Measurements from ENCODE around the gene HCAR1. TPM values are rescaled to one million over a fixed set of nuclear protein-coding genes. Genes with fewer than 3 reads are reported as not detected.
"Not testable (repeated sequence)": the region's sequence is repeated elsewhere in the genome, so short reads cannot be mapped to it uniquely, and the experiment has no call there.

The HCAR1 gene
- total RNA-seq, 2 experiments from 2014 or later: 0.21 to 0.27 TPM

DNA sequence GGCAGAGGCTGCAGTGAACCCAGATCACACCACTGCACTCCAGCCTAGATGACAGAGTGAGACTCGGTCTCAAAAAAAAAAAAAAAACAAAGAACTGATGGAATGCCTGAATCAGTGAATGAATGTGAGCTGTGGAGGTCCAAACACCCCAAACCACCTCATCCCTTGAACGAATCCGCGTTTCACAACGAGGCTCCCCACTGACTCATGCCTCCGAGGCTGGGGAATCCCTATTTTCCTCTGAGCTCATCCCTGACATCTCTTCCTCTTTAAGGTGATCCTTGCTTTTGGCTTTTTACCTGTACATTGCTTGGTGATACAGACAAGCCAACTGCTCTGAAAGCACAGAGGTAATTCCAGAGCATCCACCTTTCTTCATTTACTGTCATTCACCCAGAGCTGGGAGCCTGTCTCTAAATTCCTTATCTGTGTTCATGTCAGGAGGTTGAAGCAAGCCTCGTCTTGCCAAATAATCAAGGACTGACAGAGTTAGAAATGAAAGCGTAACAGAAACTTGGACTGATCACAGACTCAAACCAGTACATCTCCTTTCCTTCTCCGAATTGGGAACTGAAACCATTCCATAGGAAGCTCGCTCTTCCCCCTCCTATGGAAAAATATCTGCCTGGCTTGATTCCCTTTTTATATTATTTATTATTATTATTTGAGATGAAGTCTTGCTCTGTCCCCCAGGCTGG lies 17.0 kb downstream of the HCAR1 start:
- H3K9me3 Mint-ChIP-seq; intact Hi-C loops (cut with micrococcal nuclease); H3K36me3 Mint-ChIP-seq; H3K4me1 Mint-ChIP-seq (ENCODE audit: low read depth); POLR2A ChIA-PET; H3K27ac Mint-ChIP-seq; CTCF ChIA-PET; H3K27me3 Mint-ChIP-seq; DNase-seq; H3K4me3 Mint-ChIP-seq: not testable (repeated sequence)

DNA sequence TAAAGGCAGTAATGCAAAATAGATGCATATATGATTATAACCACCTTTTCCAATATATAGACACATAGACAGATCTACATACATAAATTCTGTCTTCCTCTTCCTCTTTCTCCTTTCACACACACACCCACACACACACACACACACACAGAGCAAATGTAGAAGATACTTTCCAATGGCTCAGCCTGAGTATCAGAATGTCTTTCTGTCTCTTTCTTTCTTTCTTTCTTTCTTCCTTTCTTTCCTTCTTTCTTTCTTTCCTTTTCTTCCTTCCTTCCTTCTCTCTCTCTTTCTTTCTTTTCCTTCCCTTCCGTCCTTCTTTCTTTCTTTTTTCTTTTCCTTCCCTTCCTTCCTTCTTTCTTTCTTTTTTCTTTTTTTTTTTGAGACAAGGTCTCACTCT lies 19.4 kb downstream of the HCAR1 start:
- H3K4me1 Mint-ChIP-seq (ENCODE audit: low read depth); POLR2A ChIA-PET; H3K4me3 Mint-ChIP-seq; DNase-seq; H3K9me3 Mint-ChIP-seq; H3K27ac Mint-ChIP-seq; CTCF ChIA-PET; intact Hi-C loops (cut with micrococcal nuclease); H3K36me3 Mint-ChIP-seq; H3K27me3 Mint-ChIP-seq: not testable (repeated sequence)

DNA sequence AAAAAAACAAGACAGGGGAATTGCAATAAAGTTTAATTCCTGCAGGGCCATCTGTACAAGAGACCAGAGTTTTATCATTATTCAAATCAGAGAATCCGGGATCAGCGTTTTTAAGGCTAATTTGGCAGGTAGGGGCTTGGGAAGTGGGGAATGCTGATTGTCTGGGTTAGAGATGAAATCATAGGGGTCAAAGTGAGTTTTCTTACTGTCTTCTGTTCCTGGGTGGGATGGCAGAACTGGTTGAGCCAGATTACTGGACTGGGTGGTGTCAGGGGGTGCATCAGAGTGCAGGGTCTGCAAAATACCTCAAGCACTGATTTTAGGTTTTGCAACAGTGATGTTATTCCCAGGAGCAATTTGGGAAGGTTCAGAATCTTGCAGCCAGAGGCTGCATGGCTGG lies 20.3 kb downstream of the HCAR1 start:
- H3K4me1 Mint-ChIP-seq (ENCODE audit: low read depth); CTCF ChIA-PET; DNase-seq; H3K4me3 Mint-ChIP-seq; H3K27ac Mint-ChIP-seq; H3K9me3 Mint-ChIP-seq; intact Hi-C loops (cut with micrococcal nuclease); H3K27me3 Mint-ChIP-seq; H3K36me3 Mint-ChIP-seq; POLR2A ChIA-PET: not testable (repeated sequence)

DNA sequence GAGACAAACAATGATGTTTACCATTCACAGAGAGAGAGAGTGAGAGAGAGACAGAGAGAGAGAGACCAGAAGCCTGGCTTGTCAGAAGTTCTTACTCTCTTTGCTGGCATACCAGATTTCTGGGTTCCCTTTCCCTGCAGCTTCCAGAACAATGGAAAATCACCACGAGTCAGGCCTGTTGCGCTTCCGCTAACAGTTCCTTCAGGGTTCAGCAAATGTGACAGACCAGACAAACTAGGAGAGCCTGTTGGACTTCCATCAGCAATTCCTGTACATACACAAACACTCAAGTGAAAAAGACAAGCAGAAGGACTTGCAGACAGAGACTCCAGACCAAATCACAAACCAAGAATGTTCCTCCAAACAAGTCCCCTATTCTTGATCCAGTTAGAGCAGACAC lies 21.4 kb downstream of the HCAR1 start:
- intact Hi-C loops (cut with micrococcal nuclease); H3K4me1 Mint-ChIP-seq (ENCODE audit: low read depth); H3K27me3 Mint-ChIP-seq; H3K27ac Mint-ChIP-seq; POLR2A ChIA-PET; H3K4me3 Mint-ChIP-seq; DNase-seq; H3K36me3 Mint-ChIP-seq; H3K9me3 Mint-ChIP-seq; CTCF ChIA-PET: not testable (repeated sequence)

DNA sequence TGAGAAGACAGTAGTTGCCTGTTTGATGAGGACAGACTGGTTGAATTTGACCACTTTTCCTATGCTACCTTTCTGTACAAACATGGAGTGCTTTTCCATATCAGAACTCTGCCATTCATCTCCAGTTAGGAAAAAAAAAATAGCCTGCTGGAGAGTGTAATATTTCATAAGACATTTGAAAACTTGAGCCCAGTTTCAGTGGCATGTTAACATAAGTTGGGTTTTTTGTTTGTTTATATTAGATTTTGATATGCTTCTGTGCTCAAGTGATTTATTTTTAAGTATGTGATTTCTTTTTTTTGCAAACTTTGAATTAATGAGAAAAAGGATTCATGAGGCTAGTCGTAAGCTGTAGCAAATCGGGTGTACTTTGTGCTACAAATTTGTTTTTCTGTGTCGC lies 26.8 kb downstream of the HCAR1 start:
- H3K27me3 Mint-ChIP-seq; H3K27ac Mint-ChIP-seq; H3K4me1 Mint-ChIP-seq (ENCODE audit: low read depth); DNase-seq; intact Hi-C loops (cut with micrococcal nuclease); POLR2A ChIA-PET; CTCF ChIA-PET; H3K36me3 Mint-ChIP-seq; H3K4me3 Mint-ChIP-seq; H3K9me3 Mint-ChIP-seq: not testable (repeated sequence)

DNA sequence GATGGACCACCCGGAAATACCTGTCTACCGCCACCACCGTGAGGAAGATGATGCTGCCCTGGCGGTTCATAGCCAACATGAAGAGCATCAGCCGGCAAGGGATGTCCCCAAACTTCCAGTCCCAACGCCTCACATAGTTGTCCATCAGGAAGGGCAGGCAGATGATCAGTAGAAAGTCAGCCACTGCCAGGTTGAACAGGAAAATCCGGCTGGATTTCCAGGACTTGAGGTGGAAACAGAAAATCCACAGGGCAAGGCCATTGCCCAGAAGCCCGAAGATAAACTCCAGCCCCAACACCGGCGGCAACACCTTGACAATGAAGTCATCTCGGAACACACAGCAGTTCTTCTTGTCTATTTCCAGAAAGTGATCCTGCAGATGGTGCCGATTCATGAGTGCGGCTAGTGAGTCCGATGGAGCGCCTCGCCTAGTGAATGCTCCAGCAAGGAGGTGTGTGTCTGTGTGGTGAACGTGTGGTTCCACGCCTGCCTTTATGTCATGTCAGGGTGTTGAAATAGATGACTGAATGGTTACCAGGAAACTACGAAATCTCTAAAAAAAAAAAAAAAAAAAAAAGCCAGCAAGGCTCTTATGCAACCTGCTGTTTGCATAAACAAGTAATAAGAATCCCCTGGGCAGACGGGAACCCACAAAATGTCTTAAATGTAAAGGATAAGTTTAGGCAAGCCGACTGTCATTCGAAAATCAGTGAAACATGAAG lies 27.6 kb downstream of the HCAR1 start, which contains the start of gene HCAR2:
TSS of gene HCAR2 (minus strand) at position 468 of the 722 bp plus-strand sequence. CDS start at position 394, 74 bp downstream.
- intact Hi-C loops (cut with micrococcal nuclease); H3K27me3 Mint-ChIP-seq; DNase-seq; H3K4me1 Mint-ChIP-seq (ENCODE audit: low read depth); CTCF ChIA-PET; H3K36me3 Mint-ChIP-seq; H3K9me3 Mint-ChIP-seq; H3K27ac Mint-ChIP-seq; H3K4me3 Mint-ChIP-seq; POLR2A ChIA-PET: not testable (repeated sequence)

DNA sequence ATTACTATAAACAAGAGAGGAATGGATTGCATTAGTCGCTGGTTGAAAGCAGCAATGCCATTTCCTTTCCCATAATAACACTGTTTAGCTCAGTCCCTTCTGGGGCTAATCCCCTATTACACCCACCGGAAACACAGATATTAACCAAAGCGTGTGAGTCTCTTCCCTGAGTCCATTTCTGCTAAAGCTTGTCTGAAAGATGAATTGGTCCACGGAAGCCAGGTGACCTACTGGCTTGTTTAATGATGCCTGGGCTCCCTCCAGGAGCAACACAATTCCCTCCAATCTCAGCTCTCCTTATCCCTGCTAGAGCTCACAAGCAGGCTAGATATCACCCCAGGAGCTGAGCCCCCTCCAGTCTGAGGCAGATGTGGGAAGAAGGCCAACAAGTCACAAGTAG lies 29.2 kb downstream of the HCAR1 start:
- CTCF ChIA-PET, H3K9me3 Mint-ChIP-seq: not testable (repeated sequence)

DNA sequence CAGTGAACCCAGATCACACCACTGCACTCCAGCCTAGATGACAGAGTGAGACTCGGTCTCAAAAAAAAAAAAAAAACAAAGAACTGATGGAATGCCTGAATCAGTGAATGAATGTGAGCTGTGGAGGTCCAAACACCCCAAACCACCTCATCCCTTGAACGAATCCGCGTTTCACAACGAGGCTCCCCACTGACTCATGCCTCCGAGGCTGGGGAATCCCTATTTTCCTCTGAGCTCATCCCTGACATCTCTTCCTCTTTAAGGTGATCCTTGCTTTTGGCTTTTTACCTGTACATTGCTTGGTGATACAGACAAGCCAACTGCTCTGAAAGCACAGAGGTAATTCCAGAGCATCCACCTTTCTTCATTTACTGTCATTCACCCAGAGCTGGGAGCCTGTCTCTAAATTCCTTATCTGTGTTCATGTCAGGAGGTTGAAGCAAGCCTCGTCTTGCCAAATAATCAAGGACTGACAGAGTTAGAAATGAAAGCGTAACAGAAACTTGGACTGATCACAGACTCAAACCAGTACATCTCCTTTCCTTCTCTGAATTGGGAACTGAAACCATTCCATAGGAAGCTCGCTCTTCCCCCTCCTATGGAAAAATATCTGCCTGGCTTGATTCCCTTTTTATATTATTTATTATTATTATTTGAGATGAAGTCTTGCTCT lies 30.5 kb downstream of the HCAR1 start:
- CTCF ChIA-PET; H3K4me3 Mint-ChIP-seq; DNase-seq; H3K9me3 Mint-ChIP-seq; H3K27ac Mint-ChIP-seq; intact Hi-C loops (cut with micrococcal nuclease); H3K27me3 Mint-ChIP-seq; H3K36me3 Mint-ChIP-seq; H3K4me1 Mint-ChIP-seq (ENCODE audit: low read depth); POLR2A ChIA-PET: not testable (repeated sequence)

More for the DNA sequence above, 29.2 kb downstream of the HCAR1 start:
- H3K4me3 Mint-ChIP-seq; H3K36me3 Mint-ChIP-seq; intact Hi-C loops (cut with micrococcal nuclease); DNase-seq; H3K4me1 Mint-ChIP-seq (ENCODE audit: low read depth); H3K27me3 Mint-ChIP-seq; POLR2A ChIA-PET; H3K27ac Mint-ChIP-seq: not testable (repeated sequence)

DNA sequence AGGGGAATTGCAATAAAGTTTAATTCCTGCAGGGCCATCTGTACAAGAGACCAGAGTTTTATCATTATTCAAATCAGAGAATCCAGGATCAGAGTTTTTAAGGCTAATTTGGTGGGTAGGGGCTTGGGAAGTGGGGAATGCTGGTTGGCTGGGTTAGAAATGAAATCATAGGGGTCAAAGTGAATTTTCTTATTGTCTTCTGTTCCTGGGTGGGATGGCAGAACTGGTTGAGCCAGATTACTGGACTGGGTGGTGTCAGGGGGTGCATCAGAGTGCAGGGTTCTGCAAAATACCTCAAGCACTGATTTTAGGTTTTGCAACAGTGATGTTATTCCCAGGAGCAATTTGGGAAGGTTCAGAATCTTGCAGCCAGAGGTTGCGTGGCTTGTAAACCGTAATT lies 33.7 kb downstream of the HCAR1 start:
- H3K9me3 Mint-ChIP-seq; DNase-seq; H3K4me1 Mint-ChIP-seq (ENCODE audit: low read depth); intact Hi-C loops (cut with micrococcal nuclease); H3K27me3 Mint-ChIP-seq; CTCF ChIA-PET; POLR2A ChIA-PET; H3K36me3 Mint-ChIP-seq; H3K27ac Mint-ChIP-seq; H3K4me3 Mint-ChIP-seq: not testable (repeated sequence)

DNA sequence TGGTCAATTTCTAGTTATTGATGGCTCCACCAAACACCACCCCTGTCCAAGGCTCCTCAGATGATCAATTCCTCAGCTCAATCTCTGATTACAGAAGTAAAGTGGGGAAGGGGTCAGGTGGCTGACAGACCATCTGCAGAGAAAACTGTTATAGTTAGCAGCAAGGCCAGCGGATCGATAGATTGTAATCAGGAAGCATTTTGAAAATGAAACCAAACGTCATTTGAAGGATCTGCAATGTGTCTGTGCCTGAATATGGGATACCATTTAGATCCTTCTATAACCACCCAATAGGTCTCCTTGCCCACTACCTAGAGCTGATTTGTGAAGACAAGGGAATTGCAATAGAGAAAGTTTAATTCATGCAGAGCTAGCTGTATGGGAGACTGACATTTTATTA lies 39.1 kb downstream of the HCAR1 start:
- no peaks in the 10 kb centered on the region for H3K4me1 Mint-ChIP-seq (ENCODE audit: low read depth)
- H3K9me3 Mint-ChIP-seq: no peaks in the 10 kb centered on the region
- H3K27ac Mint-ChIP-seq: no peak overlapping the region
- no peaks in the 10 kb centered on the region for H3K27me3 Mint-ChIP-seq
- CTCF ChIA-PET: interaction anchor here (0.6 kb wide), 1 partner anchor 40 kb away, joined by 4 read pairs; no protein-coding TSS in a partner anchor
- POLR2A ChIA-PET: interaction anchor here (0.6 kb wide), 1 partner anchor 635 kb away, joined by 3 read pairs; no protein-coding TSS in a partner anchor
- no peaks in the 10 kb centered on the region for H3K36me3 Mint-ChIP-seq
- DNase-seq: no peak
- intact Hi-C loops (cut with micrococcal nuclease): no loop called here
- no peak overlapping the region for H3K4me3 Mint-ChIP-seq

DNA sequence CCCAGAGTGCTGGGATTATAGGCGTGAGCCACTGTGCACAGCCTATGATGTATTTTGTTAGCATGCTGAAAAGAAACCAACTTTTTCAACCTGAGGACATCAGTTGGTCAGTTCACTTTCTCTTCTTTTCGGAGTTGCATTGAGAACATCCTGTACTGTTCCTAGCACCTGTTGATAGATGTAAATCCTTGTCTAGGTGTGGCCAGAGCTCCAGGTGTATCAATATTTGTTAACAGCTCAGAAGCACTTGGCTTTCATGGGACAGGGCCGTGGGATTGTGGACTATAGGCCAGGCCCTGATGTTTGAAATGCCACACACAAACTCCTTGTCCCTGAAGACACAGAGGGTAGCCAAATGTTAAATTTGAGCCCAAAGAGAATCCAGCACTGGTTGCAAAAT lies 42.4 kb downstream of the HCAR1 start:
- Mint-ChIP-seq H3K27ac (no peak overlapping the region), H3K36me3 (no peaks in the 10 kb centered on the region), H3K27me3 (no peaks in the 10 kb centered on the region), H3K4me3 (no peak overlapping the region), H3K4me1 (ENCODE audit: low read depth) (no peaks in the 10 kb centered on the region), H3K9me3 (no peaks in the 10 kb centered on the region)
- intact Hi-C loops (cut with micrococcal nuclease): no loop called here
- CTCF ChIA-PET: interaction anchor here (1.4 kb wide), 1 partner anchor 106 kb away, joined by 3 read pairs; no protein-coding TSS in a partner anchor
- no peak for DNase-seq
- POLR2A ChIA-PET: interaction anchor here (0.6 kb wide), 1 partner anchor 10 kb away, joined by 3 read pairs; no protein-coding TSS in a partner anchor

DNA sequence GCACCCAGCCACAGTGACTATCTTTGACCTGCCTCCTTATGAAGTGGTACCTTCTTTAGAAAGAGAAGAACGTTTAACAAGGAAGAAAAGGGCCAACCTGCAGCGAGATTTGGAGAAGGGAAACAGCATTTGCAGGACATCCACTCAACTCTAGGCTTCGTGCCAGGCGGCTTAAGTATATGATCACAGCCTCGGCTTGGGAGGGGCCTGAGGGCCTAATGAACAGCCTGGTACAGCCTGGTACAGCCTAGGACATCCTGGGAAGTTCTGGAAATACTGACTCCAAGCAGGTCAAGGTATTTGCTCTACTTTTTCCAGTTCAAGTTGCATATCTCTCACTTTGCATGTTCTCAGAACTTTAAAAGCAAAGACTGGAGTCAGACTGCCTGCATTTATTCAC lies 43.6 kb downstream of the HCAR1 start:
- H3K27me3 Mint-ChIP-seq: no peaks in the 10 kb centered on the region
- H3K27ac Mint-ChIP-seq: no peak overlapping the region
- intact Hi-C loops (cut with micrococcal nuclease): no loop called here
- no peaks in the 10 kb centered on the region for H3K9me3 Mint-ChIP-seq
- no peak for DNase-seq
- no peaks in the 10 kb centered on the region for H3K36me3 Mint-ChIP-seq
- POLR2A ChIA-PET: no interaction called here
- H3K4me3 Mint-ChIP-seq: no peak overlapping the region
- CTCF ChIA-PET: interaction anchor here (1.4 kb wide), 1 partner anchor 107 kb away, joined by 3 read pairs; no protein-coding TSS in a partner anchor
- H3K4me1 Mint-ChIP-seq (ENCODE audit: low read depth): no peaks in the 10 kb centered on the region

Measured in activated CD4-positive, alpha-beta memory T cell treated with anti-CD3 and anti-CD28 coated beads for 36 hours (primary cell).